ENCODE measurements around the gene CCDC167.
"Not testable (repeated sequence)": the region's sequence is repeated elsewhere in the genome, so short reads cannot be mapped to it uniquely, and the experiment has no call there.

The CCDC167 gene

DNA sequence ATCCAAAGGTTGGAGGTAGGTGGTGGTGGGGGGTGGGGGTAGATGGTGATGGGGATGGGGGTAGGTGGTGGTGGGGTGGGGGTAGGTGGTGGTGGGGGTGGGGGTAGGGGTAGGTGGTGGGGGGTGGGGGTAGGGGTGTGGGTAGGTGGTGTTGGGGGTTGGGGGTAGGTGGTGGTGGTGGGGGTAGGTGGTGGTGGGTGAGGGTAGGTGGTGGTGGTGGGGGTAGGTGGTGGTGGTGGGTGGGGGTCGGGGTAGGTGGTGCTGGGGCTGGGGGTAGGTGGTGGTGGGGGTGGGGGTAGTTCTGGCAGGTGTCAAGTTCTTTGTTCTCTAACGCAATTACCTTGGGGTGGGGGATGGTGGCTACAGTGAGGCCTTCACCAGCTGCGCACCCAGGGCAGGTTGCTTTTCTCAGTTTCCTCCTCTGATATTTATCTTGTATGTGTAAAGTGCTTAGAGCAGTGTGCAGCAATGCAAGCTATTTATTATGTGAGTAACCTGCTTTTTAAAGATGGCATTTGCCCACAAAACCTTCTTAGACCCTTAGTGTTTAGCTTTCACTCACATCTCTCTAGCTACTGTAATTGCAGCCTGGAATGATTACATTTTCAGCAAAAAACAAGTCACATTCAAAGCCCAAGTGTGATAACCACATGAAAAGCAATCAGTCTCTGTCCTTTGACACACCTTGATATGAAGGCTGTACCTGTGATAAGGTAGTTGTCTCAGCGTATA lies 8.2 kb upstream of the CCDC167 start:
- DNase-seq: peak; percentile 44

DNA sequence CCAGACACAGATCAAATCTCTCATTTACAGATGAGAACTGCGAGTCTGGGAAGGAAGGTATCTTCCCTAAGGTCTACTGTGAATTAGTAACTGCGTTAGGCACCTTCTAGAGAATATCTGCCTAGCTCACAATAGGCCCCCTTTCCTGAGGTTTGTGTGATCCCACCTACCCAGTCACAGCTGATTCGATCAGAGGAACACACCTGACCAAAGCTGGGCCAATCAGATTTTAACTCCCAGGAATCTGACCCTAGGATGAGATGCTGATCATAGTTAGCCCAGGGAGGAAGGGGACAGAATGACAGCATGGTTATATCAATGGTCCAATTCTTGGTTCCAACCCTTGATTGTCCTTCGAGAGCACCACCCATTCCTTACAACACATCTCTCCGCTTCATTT lies 7.4 kb upstream of the CCDC167 start:
- no peak for DNase-seq

DNA sequence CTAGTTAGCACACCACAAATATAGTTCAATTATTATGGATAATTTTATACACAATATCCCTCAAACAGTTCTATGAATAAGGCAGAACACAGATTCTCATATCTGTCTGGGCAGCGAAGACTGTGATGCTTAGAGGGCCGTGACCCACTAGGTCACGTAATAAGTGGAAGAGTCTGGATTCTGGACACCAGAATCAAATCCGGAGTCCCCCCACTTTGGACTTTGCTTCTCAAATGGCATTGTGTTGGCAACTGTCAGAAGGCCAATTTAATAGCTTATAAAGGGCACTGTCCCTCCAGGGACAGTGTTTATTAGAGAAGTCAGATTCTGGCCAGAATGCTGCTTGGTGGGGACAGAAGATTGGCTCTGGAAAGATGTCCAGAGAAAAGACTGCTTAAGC lies 6.8 kb upstream of the CCDC167 start:
- no peak for DNase-seq

DNA sequence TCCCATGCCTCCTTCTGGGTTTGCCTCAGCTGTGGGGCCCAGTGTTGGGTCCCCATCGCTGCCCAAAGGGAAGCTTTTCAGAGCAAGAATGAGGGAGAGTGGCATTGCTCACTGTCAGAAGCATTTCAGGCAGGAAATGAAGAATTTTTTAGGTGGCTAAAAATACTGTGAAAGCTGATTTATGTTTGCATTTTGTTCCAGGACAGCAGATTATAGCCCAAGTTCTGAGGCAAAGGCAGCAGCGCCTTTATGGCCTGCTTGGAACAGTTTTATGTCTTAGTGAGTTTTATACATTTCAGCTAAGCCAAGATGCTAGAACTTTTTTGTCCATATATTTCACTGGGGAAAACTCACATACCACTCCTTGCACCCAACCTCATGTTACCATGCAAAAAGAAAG lies 4.3 kb upstream of the CCDC167 start:
- no peak for DNase-seq

DNA sequence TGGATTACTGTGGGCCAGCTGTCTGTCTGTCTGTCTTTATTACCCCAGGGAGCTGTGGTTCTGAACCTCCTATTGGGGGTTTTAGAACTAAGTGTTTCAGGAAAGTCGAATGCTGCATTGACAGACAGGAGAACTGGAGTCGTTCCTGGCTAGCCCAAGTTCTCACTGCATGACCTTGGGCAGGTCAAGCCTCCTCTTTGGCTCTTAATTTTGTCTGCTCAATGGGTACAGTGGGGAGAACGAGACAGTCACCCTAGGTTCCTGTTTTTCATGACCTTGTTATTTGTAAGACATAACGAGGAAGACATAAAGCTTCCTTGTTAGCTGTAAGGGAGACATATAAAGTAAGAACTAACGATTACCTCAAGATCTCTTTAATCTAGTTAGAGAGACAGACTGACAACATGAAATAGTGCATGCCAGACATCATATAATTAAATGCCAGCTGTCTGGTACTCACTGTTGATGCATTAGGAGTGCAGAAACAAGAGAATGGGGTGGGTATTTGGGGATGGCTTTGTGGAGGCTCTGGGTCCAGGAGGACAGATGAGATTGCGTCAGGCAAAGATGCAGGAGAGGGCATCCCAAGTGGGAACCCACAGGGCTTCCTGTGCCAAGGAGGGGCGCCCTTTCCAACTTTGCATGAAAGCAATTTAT lies 3.7 kb upstream of the CCDC167 start:
- no peak for DNase-seq

DNA sequence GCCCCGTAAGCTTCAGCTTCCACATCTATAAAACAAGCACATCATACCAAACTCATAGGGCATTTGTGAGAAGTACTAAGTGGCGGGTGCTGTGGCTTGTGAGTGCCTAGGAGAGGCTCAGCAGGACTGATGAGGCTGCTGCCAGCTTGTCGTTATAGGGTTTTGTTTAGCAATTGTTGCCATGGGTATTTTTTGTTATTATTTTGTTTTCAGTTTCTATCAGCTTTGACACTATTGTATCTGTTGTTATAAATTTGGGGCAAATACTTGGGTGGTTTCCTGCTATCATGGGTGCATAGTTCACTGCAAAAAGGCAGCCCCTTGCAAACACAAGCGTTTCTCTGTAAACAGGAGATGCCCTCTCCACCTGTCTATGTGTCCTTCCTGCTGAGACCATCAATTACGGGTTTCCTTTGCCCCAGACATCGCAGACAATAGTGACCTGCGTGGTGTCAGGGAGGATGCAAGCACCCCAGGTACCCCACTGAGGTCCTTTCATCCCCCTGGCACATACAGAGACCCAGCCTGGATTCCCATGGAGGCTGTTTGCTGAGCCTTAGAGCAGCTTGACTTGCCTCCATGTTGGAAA lies 3.1 kb upstream of the CCDC167 start:
- DNase-seq: peak; percentile 84

DNA sequence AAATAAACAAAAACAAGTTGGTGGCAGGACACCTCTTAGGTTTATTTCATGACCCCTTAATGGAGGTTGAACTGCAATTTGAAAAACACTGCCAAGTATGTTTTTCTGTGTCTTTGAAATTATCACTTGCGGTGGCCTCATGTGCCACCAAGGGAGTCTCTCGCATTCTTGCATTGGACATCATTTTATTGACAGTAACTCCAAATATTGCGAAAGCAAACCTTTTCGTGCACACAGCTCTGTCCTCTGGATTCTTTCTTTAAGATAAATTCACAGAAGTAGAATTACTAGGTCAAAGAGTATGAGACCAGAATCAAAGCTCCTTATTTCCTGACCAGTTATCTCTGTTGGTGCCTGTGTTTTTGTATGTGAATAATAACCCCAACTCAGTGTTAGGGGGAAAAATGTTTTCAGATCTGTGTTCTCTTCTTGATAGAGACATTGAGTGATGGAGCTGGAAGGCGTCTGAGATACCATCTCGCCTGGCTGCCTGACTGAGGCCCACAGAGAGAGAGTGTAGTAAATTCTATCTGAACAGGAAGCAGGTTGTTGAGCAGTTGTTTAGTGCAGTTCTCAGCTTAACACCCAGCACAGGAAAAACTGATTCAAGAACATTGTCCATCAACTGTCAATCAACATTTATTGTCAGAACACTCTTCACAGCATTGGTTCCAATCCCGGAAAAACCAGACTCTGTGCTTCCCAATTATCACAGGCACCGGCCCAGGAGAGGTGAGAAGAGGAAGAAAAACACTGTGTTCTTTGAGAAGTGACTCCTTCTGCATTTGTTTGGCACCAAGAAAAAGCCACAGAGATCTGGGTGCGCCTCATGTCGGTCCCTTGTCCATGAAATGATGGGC lies 2.2 kb upstream of the CCDC167 start:
- peak; percentile 49 for DNase-seq

DNA sequence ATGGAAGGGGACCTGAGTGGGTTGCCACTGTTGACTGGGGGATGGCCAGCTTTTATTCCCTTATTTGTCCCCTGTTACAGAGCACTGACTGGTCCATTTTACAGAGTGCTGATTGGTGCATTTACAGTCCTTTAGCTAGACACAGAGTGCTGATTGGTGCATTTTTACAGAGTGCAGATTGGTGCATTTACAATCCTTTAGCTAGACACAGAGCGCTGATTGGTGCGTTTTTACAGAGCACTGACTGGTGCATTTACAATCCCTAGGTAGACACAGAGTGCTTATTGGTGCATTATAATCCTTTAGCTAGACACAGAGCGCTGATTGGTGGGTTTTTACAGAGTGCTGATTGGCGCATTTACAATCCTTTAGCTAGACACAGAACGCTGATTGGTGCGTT lies 1.2 kb upstream of the CCDC167 start:
- DNase-seq: not testable (repeated sequence)

DNA sequence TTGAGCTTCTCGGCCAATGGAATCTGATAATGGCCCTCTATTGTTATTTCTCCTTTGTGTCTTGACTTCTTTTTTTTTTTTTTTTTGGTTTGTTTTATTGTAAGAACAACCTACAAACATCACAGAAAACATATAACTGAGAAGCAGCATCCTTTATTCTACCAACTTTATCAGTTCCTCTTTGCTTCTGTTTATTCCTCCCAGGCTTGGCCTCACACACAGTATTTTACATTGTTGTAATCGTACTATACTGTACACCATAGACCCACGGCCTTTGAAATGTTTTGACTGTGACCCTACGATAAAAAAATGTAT lies 558 bp upstream of the CCDC167 start:
- DNase-seq: no peak

DNA sequence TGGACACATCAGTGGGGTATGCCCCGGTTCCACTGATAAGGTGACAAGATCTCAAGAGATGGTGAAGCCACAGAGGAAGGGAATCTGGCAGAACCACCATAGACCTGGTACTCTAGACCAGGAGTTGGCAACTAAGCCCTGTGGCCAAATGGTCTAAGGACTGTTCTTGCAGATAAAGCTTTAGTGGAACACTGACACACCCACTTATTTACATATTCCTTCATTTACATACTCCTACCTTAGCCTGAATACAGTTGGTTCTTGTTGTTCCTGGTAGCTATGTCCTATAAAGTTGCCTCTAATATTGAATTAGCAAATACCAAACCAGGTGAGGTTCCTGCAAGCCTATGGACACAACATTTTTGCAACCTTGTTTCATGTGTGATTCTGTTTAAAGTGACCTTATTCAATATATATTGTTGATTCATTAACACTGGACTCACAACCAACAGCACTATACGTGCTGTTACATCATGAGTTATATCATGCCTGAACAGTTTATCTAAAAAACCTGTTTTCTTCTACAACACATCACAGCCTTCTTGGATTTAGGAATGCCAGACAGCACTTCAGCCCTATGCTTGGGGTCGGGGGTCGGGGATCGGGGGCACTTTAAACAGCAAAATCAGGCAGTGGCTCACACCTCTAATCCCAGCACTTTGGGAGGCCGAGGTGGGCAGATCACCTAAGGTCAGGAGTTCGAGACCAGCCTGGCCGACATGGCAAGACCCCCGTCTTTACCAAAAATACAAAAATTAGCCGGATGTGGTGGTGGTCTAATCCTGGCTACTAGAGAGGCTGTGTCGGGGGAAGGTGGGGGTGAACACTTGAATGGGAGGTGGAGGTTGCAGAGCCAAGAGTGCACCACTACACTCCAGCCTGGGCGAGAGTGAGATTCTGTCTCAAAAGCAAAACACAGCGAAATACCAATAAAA lies 2.5 kb downstream of the CCDC167 start:
- DNase-seq: no peak

DNA sequence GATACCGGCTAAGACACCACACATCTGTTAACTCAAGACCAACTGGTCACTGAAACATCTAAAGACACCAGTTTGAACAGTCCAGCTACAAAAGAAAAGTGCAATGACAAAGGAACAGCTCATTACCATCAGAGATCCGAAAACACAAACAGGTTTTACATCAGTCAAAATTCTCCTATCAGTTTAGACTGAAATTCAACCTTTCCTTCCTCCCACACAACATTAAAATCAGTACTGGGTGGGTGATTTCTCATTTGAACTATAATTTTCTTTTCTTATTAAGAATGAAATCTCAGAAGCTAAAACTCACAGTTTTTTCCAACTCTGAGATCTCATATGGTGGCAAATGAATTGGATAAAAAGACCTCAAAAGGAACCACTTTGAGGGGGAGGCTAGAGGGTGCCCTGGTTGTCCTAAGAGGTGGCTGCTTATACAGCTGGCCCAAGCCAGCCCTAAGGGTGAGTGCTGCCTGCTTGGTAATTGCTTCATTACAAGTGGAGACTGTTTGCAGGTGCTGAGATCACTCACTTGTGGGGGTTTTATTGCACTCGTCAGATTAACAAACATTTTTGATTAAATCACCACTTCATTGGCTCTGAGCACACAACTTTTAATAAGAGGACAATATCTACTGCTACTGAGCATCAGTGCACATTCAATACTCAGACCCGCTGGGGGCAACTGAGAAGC lies 4.3 kb downstream of the CCDC167 start:
- DNase-seq: no peak

DNA sequence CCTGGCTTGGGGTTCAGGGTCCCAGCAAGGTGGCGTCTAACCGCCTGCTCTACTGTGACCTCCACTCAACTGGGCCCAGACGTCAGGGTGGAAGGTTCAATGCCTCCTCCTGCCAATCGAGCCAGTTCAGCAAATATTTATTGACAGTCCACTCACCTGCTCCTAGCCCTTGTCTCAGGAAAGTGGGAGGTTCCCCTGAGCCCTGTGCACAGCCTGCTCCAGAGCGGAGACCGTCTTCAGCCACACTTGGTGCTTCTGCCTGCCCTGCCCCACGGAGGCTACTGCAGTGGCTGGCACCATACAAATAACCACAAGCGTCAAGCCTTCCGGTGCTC lies 6.1 kb downstream of the CCDC167 start:
- DNase-seq: no peak

DNA sequence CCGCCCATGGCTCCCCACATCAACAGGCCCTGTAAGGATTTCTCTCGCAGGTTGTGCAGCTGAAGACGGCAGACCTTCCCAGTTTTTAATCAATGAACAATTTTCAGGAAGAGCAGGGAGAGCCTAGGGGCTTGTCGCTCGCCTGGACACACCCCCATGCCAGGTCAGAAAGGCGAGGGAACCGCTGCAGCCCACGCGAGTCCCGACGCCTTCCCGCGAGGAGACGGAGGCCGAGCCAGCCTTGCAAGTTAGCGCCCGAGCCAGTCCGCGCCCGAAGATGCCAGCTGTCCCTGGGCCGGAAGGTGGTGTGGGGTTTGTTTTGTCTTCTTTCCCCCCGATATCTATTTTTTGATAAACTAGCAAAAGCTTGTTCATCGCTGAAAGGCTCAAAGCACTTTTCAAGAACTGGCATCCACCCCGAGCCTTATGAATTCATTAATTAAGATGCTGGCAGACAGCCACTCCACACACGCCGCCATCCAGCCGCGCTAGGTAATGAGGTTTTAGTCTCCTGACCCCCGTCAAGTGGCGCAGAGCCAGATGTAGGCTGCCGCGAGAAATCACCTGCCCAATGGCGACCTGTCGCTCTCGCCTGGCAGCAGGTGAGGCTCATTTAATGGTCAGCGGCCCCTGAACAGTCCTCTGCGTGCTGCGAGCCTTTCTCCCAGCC lies 6.6 kb downstream of the CCDC167 start:
- DNase-seq: no peak

DNA sequence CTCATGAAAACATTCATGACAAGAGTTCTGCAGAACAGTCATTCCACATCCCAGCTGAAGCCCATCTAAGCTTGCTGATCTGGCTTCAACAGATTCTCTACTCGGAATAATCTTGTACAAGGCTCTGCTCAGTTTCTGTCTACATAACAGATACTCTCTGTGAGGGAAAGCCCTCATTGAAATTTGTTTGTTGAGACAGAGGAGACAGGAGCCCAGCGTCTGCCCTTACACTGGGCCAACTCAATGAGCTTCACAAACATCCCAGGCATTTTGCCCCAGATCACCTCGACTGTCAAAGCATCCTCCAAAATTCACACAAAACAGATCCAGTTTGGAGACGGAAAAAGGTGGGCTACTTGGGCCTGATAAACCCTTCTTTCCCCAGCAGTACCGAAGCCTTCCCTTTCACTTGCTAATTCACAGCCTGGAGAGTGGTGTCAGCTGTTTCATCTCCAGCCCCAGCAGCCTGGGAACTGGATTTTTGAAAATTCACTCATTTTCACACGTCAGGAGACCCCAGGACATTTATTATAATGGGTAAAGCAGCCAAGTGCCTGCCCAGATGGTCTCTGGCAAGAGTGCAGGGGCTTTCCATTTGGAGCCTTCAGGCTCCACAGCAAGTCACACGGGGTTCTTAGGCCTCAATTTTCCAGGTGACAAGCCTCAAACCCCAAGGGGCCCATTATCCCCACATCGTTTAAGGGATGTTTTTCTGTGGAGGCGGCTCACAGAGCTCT lies 7.3 kb downstream of the CCDC167 start:
- no peak for DNase-seq

DNA sequence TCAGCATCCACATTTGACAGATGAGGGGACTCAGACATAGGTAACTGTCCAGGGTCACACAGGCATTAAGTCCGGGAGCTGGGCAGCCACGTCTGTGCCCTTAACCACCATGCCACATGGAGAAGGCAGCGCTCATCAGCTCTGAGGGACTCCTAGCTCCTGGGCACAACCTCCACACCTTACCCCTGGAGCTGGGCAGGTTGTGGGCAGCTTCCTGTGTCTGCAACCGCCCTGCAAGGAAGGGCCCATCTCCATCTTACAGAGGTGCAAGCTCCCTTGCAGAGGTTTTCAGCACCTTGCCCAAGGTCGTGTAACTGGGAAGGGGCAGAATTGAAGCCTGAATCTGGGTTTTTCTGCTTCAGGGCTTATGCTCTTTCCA lies 7.9 kb downstream of the CCDC167 start:
- no peak for DNase-seq

DNA sequence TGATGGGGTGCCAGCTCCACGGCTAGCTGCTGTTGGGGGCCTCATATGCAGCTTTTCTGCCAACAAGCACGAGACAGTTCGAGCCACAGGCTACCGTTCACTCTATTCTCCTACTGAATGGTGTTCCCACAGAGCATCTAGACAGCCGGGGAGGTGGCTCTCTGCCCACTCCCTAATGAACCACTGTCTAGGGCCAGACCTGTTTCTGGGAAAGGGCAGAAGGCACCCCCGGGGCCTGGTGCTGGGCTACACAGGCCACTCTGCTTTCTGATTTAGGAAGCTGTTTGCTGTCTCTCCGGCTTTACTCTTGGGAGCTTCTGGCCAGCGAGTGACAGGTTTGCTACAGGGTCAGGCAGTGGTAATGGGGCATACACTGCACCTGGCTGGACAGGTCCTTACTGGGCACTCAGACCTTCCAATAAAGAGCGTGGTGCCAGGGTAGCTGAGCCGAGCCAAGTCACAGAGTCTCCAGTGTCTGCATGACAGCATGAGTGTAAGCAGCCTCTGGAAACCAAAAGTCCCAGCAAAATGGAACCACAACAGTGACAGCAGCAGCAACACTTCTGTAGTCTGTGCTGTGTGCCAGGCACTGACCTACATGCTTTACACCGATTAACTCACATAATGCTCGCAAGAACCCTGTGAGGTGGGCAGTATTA lies 8.4 kb downstream of the CCDC167 start:
- DNase-seq: no peak

DNA sequence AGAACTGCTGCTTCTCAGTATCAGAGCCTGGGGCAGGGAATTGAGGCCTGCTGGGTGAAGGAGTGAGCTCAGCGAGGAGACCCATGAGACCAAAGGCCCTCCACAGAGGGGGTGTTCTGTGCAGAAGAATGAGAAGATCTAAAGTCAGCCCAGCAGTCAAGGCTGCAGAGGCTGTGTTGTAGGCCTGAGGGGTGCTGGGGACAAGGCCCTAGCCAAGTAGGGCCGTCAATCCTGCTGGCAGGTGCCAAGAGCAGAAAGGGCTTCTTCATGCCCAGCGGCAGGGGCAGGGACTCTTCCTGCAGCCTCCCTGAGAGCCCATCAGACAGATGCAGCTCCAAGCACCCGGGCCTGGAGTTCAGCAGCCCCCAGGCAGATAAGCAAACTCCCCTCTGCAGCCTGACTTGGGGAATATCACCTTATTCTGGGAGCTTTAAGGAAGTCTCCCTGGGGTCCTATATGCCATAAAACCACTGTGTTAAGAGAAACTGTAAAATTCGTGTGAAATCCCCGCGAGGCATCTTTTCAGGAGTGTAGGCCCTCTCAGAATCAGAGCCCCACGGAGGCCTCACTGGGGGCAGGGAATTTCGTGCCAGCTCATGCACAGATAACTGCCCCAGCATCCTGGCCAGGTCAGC lies 9.0 kb downstream of the CCDC167 start:
- DNase-seq: no peak

DNA sequence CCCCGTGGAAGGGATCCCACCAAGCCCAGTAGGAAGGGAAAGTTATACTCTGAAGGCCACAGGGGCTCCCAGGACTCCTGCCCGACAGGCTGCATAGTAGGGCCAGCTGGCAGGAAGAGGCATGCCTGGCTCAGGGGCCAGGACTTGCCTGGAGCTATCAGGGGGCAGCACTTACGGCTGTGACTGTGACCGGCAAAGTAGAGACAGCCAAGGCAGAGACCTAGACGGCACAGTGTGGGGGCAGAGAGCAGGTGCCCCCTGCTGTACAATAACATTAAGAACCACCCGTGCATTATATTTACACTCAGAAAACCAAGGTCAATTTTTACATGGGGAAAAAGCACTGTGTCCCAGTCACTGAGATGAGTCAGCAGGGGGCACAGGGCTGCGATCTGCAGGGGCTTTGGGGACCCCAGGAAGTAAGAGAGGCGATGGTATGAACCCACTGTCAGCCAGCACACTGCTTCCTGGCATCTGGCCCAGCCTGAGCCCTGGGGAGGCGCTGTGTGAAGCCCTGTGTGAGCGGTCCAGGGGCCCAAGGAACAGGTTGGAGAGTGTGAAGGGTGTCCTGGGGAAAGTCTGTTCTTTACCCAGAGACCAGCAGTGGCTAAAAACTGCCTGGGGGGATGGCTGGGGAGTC lies 9.9 kb downstream of the CCDC167 start:
- no peak for DNase-seq

DNA sequence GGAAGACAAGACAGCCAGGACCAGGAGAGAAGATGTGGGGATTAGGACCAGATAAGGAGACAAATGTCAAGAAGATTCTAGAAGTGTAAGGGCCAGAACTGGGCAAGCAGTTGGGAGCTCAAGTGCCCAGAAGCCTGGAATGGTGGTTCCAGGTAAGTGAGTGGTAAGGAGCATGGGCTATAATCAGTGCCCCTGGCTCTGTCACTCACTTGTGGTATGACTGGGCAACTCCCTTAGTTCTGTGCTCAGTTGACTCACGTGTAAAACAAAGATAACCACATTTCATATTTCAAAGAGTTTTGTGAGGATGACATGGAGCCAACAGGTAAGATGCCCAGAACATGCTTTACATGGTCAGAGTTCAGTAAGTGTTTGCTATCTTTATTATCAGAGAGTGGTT lies 11.2 kb downstream of the CCDC167 start:
- DNase-seq: no peak
